GM18867 (cell line): ENCODE measurements around the gene MS4A4A.
A peak's percentile ranks its signal among the peaks of the same experiment; 100 is the strongest.
"Not testable (repeated sequence)": the region's sequence is repeated elsewhere in the genome, so short reads cannot be mapped to it uniquely, and the experiment has no call there.

ENCODE experiments used
- ATAC-seq: cut with Tn5 transposase; IDR thresholded peaks from one replicate; pipeline ENCODE4 v1.9.1; 2021; ENCODE audit warnings: mild to moderate bottlenecking, moderate library complexity; ENCODE audit not compliant: unreplicated experiment

Gene MS4A4A

DNA sequence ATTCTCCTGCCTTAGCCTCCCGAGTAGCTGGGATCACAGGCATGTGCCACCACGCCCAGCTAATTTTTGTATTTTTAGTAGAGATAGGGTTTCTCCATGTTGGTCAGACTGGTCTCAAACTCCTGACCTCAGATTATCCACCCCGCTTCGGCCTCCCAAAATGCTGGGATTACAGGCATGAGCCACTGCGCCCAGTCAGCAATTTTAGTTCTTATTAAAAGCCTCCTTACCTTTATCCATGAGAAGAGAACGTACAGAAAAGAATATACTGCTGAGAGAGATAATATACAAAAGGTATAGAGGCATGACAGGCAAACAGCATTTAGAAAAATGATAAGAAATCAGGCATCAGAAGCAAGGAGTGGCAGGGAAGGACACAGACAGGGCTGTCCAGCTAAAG is 21.4 kb downstream of the MS4A4A start:
- not testable (repeated sequence) for ATAC-seq

DNA sequence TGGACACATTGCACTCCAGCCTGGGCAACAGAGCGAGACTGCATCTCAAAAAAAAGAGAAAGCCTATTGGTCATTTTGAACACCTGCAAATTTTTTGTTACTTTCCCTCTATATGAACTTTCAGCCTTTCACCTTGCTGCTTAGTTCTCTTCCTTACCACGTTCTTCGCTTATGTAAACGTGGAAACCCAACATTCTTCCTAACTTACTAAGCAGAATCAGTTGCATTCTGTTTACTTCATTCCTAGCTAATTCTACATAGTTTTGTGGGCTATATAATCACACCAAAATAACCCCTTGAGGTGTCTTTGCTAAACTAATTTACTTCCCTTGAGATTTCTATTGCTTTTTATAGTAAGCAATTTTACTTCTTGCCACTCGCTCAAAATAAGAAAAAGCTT is 23.2 kb downstream of the MS4A4A start:
- ATAC-seq, result no peak

DNA sequence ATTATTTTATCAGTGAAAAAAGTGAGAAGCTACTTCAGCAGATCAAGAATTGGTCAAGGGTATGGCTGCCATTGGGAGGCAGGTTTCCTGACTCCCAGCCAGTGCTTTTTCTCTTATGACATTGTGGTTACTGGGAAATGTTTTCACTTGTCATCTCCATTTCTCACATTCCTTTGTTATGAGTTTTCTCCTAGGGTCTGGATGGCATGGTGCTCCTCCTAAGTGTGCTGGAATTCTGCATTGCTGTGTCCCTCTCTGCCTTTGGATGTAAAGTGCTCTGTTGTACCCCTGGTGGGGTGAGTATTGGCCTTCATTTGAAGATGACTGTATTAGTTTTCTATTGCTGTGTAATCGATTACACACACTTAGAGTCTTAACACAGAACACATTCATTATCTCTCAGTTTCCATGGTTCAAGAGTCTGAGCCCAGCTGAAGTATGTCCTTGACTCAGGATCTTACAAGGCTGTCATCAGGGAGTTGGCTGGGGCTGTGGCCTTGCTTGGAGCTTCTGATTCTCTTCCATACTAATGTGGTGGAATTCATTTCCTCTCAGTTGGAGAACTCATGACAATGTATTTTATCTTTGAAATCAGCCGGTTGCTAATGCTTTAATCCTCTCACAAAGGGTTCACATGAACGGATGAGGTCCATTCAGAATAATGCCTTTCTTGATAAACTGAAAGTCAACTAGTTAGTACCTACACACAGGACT is 25.6 kb downstream of the MS4A4A start:
- no peak for ATAC-seq

DNA sequence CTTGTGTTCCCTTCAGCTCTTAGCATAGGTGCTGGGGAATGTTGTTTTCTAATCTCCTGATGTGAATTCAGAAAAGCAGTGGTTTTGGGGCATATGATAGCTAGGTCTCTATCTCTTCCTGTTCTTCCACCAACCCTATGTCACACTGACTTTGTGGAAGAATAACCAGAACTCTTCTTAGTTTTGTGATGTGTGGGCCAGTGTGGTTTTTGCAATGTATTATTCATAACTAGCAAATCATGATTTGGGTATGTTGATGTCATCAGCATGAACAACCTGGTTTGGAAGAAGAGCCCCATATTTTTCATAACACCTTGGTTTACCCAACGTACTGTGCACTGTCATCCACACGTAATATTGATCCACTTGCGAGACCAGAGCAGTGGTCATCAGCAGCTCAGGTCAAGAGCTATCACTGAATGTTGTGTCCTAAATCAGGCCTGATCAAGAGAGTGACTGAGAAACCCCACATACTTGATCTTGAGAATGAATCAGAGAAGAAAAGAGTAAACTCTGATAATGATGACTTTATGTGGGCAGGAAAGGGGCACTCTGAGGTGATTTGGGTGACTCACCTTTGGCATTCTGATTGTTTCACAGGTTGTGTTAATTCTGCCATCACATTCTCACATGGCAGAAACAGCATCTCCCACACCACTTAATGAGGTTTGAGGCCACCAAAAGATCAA is 27.2 kb downstream of the MS4A4A start:
- no peak for ATAC-seq

DNA sequence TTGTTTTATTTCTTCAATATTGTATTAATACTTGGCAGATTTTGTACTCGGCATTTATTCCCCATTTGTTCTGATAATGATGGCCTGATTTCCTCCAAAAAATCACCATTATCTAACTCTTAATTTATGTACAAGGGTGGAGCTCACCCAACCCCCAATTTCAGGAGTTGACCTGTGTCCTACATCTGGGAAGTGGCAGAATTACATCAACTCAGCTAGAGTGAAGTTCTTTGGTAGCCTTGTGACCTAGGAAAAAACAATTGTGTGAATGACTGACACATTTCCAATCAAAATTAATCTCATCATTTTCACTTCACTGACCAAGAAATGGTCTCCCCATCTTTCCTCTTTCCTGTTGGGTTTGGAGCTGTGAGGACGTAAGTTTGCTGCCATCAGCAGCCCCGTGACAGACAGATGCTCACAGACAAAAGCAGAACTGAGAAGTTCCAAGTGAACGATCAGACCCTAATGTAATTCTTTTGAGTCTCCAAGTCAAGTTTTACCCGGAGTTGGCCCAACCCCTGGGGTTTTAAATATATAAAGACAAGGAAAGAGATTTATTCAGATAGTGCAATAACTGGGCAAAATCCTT is 30.0 kb downstream of the MS4A4A start:
- peak; percentile 66 for ATAC-seq

DNA sequence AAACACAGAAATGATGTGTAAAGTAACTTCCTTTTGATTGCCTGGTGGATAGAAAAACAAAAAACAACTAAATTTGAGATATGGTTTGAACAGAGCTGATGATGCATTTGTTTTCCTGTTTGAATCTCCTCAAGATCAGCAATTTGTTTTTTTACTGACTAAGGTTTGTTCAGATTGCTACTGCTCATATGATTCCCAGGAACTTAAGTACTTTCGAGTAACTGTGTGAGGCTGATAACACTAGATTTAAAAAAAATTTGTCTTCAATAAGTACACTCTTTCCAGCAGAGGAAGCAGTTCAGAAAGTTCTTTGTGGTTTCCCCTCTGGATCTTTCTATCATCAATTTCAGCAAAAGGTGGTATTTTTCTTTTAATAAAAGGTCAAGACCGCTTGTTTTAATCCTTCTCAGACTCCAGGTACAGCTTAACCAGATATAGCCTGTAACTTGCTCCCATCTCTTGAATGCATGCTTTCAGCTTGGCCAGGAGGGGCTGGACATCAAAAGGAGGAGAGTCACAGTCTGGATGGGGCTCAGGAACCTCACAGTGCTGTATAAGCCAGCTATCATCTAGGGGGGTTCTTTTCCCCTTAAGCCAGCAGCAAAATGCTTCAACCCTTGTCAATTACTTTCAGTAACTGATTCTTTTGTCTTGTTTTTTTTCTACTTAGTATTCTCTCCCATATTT is 34.3 kb downstream of the MS4A4A start:
- no peak for ATAC-seq

DNA sequence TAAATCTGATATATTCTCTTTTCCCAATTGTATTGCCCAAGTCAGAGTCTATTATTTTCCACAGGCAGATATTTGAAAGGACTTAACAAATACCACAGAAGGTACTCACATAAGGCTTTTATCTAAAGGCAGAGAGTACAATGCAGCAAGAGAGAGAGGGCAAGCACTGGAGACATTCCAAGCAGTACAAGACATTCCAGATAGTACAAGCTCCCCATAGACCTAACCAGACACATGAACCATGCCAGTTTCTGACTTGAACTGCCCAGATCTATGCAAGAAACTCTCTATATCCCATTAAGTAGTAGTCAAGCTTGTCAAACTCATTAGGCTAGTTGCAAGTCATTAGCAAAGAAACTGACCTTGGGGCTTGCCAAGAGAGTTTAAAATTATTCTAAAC is 35.4 kb downstream of the MS4A4A start:
- ATAC-seq, result no peak

DNA sequence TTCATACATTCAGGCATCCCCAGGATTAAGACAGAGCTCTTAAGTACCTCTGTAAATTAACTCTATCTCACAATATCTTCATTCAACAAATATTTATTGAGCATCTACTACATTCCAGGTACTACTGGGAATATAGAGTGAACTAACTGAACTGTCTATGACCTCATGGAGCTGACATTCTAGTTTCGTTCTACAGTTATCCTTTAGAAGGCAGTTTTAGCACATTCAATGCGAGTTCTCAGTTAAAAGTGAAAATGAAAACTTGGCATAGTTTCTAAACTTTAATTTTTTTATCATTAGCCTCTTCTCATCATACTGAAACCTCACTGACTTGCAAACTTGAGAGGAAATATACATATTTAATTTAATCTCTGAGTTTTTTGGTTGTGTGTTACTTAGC is 35.9 kb downstream of the MS4A4A start:
- ATAC-seq, result peak; percentile 52

DNA sequence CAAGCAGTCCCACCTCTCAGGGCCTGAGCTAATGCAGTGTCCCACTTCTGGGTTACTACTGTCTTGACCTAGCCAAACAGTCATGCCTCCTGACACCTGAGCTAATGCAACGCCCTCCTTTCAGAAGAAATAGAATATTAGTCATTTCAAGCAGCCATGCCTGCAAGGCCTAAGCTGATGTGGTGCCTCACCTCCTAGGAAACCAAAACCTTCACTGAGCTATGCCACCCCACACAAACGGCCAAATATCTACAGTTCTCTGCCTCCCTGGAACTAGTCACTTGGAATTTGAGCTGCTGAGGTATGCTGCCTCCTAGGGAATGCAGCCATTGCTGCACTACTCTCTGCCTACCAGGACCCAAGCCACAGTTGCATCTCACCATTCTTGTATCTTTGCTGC is 38.3 kb downstream of the MS4A4A start:
- ATAC-seq, result no peak

DNA sequence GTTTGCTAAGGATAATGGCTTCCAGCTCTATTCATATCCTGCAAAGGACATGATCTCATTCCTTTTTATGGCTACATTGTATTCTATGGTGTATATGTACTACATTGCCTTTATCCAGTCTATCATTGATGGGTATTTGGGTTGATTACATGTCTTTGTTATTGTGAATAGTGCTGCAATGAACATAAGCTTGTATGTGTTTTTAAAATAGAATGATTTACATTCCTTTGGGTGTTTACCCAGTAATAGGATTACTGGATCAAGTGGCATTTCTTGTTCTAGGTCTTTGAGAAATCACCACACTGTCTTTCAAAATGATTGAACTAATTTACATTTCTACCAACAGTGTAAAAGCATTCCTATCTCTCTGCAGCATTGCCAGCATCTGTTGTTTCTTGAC is 40.6 kb downstream of the MS4A4A start:
- ATAC-seq, result no peak

DNA sequence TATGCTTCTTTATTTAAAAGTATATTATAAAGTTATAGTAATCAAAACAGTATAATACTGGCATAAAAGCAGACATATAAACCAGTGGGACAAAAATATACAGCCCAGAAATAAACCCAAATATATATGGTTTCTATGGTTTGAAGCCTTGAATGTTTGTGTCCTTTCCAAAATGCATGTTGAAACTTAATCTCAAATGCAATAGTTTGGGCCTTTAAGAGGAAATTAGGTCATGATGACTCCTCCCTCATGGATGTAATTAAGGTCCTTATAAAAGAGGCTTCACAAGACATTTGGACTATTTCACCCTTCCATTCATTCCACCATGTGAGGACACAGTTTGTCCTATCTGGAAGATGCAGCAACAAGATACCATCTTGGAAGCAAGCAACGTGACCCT is 46.5 kb downstream of the MS4A4A start, which contains the start of gene MS4A6E:
TSS of gene MS4A6E (plus strand) at position 301 of the 400 bp plus-strand sequence. CDS start 7,641 bp downstream, outside the sequence.
- ATAC-seq, result no peak

DNA sequence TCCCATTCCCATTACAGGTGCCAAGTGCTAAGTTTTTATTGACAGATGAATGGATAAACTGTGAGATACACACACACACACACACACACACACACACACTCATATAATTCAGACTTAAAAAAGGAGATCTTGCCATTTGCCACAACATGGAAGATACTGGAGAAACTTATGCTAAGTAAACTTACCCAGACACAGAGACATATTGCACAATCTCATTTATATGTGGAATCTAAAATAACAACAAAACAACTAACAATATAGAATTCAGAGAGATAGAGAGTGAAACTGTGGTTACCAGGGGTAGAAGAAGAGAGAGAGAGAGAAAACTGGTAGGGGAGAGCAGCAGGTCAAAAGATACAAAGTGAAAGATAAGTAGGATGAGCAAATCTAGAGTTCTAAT is 48.0 kb downstream of the MS4A4A start:
- ATAC-seq, result no peak

DNA sequence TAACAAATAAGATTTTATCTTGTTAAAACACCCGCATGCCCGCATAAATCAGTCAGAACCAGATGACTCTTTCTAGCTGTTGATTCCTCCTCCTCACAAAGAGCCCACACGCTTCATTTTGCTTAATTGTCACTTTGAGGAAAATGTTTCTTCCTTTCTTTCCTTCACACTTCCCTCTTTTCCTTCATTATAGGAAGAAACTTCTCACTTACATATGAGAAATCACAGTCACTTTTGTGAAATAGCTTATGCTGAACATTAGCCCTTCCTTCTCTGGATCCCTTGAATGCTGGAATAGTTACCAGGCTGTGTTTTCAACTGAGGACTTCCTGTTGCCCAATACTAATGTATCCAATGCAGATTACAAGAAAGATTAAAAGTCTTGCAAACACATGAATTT is 52.4 kb downstream of the MS4A4A start:
- no peak for ATAC-seq

DNA sequence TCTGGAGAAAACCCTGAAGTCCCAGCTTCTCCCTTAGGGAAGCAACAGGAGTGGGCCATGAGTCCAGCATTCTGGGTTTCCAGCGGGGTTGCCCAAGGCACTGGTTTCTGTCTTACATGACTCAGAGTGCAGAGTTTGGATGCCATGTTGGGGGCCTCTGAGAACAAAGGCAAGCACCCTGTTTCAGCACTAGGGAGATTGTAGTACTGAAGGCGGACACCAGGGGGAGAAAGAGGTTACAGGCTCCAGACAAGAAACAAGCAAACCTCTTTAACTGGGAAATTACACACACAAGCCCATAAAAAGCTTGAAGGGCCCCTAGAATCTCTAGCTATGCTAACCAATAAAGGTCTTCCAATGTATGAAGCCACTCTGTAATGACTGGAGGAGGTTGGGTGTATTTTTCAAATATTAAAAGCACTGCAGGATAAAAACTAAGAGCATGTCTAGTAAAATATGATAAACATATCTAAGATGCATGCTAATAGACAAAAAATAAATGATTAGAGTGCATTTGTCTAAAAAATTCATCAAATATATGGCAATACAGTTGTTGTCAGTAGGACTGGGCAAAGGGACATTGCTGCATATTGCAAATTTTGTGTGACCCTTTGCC is 53.6 kb downstream of the MS4A4A start:
- ATAC-seq, result peak; percentile 72

DNA sequence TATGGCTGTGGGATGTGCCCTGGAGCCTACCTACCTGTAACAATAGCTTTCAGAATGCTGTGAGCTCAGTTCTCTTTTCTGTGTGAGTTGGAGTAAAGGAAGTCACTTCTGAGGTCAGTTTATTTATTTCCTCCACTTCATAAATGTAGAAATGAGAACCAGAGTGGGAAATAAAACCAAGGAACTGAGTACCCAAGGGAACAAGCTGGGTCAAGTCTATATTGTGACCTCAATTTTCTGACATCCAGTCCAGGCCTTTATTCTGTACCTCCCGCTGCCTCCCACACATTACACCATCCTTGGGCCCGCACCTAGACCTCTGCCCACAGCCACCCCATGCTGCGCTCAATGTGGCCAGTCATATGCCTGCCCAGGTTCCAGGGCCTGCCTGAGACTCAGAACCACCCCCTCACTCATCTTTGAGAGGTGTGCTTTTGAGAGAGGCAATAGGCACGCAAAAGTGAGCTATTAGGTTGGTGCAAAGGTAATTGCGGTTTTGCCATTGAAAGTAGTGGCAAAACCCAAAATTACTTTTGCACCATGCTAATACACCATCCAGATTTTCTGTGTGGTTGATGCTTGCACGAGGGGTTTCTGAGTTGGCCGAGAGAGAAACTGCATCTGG is 56.4 kb downstream of the MS4A4A start:
- ATAC-seq, result peak; percentile 37

DNA sequence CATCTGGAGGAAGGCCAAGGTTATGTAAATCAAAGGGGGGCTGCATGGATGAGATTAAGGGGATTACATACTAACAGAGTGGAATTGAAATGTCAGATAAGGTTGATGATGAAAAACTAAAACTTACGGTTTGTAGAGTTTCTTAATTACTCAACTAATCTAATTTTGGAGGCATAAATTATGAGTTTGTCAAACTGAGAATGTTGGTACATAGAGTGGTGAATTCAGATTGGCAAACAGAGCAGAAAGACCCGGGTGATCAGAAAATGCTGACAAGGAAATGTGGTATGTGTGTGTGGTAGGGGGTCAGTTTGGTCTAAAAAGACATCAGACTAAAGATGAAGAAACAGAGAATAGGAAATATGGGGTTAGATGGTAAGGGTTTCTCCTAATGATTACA is 57.6 kb downstream of the MS4A4A start:
- ATAC-seq, result no peak

DNA sequence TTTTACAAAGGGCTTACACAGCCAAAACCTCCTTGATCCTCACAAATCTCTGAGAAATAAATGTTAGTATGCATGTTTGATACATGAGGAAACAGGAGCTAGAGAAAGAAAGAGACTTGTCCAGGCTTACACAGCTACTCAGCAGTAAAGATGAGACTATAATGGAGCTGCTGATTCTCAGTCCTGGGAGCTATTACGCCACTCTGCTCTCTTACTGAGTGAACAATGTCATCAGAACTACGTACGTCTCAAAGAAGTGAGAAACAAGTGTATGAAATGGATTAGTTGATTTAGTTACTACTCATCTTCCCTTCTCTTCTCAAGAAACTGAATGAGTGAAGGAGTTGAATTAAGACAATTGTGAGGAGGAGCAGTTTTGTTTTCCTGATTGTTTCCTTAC is 58.9 kb downstream of the MS4A4A start:
- no peak for ATAC-seq

DNA sequence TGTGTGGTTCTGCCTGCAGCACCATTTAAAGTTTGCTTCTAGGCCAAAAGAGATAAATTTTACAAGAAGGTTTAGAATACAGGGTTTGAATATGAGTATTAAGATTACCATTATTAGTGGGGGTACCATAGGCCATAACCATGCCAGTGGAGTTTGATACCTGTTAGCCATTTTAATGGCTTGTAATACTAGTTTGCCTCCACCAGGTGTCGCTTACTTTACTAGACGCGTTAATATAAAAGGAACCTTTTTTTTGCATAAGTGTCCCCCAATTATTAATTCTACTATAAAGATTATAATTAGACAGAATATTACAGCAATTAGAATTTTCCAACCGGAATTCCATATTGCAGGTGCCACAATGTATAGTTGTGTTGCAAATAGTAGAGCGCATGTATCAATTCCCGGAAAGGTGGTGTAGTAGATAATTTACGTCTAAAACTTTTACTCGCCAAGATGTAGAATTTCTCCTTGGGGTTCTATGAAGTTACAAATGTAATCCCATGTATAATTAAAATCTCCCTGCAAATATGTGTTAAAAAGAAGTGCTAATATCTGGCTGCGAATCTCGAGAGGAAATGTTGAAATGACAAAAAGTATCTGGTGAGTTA is 62.7 kb downstream of the MS4A4A start:
- no peak for ATAC-seq

DNA sequence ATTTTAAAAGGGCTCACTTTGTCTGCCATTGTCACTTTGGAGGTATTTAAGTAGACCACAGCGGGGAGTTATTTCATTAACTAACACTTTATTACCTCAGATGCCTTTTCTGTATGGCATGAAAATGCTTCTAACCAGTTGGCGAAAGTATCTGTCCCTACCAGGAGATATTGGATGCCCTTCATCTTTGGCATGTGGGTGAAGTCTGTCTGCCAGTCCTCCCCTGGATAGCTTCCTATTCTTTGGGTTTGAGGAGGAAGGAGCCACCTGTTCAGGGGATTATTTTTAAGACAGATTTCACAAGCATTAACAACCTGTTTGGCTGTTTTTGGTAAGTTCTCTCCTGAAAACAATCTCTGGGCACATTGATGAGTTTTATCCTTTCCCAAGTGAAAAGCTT is 63.7 kb downstream of the MS4A4A start:
- ATAC-seq, result no peak

DNA sequence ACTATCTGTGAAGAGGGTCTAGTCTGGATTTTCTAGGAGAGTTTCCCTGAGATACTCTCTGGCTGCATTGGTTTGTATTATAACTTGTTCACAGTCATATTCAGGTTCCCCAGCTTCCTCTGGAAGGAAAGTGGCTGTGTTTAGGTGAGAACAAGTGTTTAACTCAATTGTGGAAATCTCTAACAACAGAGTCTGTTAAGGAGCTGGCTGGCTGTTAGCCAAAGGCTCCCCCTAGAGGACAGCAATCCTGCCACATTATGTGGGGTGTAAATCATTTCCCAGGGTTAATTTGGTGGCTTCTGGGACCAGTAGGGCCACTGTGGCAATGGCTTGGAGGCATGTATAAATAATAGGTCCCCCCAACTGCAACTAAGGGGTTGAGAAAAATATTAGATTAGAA is 65.0 kb downstream of the MS4A4A start:
- ATAC-seq, result peak; percentile 65
